Measurements from ENCODE around the gene CPA1.

GRCh38 chr7:130332259-130333053, 47.8 kb upstream of the CPA1 start:
- no peak for TF ChIP-seq CTCF (IDR thresholded peaks at IDR 0.05)
- TF ChIP-seq POLR2A (IDR thresholded peaks at IDR 0.05), result no peak

Data from esophagus squamous epithelium (tissue), 4 donors.